ENCODE data around the gene LSMEM2.

DNA sequence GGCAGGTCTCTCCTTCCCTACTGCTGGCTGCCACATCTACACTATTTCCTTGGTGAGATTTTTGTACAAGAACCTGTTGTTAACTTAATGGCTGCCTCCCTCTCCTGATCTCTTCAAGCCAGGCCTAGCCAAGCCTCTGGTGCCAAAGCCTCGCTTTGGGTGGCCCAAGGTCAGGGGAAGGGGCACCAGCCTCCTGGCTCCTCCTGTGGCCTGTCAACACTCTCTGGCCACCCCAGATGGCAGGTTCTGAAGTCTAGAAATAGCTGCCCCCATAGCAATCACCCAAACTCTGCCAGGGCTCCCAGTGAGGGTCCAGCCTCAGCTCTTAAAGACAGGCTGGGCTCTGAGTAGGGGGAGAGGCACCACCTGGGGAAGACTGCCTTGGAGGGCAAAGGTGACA, 8.4 kb downstream of the LSMEM2 start:
- TF ChIP-seq POLR2A (IDR thresholded peaks at IDR 0.05), result no peak
- TF ChIP-seq, protein P1, sequence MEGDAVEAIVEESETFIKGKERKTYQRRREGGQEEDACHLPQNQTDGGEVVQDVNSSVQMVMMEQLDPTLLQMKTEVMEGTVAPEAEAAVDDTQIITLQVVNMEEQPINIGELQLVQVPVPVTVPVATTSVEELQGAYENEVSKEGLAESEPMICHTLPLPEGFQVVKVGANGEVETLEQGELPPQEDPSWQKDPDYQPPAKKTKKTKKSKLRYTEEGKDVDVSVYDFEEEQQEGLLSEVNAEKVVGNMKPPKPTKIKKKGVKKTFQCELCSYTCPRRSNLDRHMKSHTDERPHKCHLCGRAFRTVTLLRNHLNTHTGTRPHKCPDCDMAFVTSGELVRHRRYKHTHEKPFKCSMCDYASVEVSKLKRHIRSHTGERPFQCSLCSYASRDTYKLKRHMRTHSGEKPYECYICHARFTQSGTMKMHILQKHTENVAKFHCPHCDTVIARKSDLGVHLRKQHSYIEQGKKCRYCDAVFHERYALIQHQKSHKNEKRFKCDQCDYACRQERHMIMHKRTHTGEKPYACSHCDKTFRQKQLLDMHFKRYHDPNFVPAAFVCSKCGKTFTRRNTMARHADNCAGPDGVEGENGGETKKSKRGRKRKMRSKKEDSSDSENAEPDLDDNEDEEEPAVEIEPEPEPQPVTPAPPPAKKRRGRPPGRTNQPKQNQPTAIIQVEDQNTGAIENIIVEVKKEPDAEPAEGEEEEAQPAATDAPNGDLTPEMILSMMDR (IDR thresholded peaks at IDR 0.05), result no peak
